ENCODE results near the gene PYGM.

Gene PYGM

DNA sequence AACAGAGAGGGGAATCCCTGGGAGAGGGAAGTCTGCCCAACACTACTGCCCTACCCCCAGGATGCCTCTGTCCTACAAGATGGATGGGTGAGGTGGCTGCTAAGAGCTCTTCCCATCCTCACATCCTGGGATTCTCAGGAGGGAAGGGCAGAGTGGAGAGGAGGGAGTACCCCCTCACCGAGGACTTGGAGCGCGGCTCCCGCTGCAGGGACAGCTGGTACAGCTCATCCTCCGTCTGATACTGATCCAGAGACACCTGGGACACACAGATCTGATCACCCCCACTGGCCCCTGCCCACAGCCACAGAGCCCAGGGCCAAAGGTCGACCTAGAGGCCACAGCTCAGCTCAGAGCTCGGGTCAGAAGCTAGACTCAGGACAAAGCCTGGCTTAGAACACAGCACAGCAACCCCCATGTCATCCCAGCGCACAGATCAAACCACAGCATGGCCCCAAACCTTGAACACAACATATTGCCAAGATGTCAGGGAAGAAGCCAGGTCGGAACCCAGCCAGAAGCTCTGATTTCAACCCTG is 24.0 kb downstream of the PYGM start:
- DNase-seq (ENCODE audit: low read depth in 2 of 2), result no peak

DNA sequence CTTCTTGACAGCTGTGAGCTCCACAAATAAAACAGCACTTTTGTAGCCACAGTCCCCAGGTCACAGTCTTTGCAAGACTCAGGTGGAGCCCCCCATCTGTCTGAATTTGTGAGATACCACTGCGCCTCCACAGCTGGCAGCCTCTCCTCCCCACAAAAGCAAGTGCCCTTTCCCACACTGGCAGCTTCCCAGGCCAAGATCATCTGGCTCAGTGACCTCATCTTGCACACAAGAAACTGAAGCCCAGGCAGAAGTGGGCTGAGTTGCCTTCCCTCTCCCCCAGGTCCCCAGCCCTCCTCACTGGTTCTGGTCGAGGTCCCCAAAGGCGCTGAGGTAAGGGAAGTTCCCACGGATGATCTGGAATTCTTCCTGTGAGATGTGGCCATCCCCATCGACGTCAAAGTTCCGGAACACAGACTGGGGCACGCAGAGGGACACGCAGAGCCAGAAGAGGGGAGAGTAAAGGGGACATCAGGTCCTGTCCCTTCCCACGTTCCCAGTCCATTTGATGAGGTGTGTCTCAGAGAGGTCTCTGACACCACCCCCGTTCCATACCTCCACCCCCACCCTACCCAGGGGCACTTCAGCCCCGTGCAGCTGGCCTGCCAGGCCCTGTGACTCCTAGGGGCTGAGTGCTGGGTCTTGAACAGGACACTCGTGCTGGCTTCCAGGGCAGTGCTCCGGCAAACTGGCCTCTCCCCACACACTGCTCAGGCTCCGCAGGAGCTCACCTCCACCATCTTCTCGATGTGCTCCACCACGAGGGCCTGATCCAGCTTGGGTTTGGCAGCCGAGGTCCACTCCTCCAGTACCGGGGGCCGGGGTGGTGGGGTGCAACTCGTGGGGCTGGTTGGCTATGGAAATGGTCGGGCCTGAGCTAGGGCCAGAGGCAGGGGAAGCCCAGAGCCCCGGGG is 24.7 kb downstream of the PYGM start:
- DNase-seq (ENCODE audit: low read depth in 2 of 2), result no peak

DNA sequence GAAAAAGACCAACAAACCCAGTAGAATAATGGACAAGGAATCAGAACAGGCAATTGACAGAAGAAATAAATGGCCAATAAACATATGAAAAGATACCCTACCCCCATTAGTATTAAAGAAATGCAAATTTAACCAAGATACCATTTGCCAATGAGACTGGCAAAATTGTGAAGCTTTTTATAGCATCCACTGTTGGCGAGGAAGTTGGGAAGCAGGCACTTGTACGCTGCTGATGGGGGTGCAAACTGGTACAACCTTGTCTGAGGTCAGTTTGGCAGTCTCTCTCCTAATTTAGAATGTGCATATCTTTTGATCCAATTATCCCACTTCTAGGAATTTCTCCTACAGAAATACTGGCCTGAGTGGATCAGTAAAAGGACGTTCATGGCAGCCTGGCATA is 28.2 kb downstream of the PYGM start:
- DNase-seq (ENCODE audit: low read depth in 2 of 2), result no peak

DNA sequence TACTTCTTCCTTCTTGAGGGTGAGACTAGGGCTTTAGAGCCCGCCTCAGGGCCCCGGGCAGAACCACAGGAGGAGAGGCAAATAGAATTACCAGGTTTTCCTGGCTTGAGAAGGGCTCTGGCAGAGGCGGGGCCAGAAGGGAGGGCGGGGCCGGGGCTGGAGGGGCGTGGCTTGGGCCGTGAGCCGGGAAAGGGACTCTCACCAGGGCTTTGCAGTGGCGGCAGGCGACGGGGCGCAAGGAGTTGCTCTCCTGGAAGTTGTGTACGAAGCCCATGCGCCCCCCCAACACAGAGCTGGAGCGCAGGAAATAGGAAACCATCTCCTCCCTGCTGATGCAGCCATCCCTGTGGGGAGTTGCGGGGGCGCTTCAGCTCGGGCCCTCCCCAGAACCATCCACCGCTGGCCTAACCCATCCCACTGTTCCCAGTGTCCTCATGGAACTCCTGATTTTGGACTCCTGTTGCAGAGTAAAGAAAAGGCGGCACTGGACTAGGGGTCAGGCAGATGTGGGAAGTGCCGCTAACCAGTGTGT is 29.9 kb downstream of the PYGM start:
- no peak for DNase-seq (ENCODE audit: low read depth in 2 of 2)

DNA sequence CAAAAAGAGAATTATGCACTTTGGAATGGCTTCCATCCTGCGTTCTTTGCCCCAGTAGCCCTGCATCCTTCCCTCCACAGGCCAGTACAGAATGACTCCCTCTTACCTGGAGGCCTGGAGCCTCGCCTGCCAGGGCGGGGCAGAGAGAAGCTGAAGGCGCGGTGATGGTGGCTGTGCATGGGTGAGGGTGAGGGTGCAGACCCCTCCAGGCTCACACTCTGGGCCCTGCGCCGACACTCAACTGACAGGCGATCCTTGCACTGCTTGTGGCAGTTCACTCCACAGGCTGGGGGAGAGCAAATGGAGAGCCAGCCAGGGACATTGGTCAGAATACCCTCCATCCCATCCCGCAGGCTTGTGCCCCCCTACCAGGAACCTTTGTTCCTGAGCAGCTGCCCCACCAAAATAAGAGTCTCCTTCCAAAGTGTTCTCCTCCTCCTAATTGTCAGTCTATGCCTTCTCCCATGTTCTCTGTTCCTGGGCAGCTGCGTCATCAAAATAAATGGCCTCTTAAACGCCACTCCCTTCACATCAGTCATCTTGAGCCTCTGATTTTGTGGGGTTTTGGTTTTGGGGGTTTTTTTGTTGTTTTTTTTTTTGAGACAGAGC is 30.9 kb downstream of the PYGM start:
- DNase-seq (ENCODE audit: low read depth in 2 of 2), result no peak

DNA sequence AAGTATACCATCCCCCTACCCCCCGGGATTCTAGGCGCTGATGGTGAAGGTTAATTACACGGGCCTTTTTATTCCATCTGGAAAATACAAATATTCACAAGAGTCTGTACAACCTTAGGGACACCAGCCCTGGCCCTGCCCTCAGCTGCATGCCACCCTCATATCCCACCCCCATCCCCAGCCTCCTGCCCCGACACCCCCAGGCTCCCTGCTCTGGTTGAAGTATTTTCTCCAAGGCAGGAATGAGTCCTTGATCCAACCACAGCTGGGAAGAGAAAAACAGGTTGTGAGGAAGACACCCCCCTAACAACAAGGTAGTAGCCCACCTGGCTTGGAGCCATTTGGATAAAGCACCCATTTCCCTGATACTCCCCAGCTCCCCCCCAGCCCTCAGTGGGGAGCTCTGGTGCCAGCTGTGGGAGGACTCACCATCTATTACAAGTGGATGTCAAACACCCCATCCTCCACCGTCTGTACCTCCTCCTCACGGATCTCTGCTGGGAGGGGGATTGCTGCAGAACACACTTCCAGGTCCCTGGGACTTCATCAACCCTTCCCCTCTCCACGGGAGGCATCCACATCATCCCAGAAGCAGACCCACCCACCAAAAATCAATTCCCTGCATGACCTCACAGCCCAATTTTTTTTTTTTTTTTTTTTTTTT is 32.8 kb downstream of the PYGM start:
- no peak for DNase-seq (ENCODE audit: low read depth in 2 of 2)

DNA sequence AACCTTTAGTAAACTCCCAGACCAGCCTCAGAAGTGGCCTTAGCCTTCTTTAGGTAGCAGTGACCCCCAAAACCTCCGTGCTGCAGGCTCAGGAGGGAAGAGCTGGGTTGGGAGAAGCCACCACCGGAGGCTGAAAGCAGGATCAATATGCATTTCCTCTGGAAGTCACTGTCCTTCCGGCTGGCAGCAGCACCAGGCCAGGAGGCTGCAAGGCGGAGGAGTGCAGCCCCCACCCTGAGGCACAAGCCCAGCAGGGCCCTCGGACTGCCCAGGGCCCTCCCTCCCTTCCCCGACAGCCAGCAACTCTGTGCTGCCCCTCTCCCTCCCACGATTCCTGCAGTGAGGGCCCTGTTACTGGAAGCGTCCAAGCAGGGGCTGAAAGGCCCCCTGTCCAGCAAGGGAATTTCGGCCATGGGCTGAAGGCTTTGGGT is 33.5 kb downstream of the PYGM start:
- DNase-seq (ENCODE audit: low read depth in 2 of 2), result no peak

DNA sequence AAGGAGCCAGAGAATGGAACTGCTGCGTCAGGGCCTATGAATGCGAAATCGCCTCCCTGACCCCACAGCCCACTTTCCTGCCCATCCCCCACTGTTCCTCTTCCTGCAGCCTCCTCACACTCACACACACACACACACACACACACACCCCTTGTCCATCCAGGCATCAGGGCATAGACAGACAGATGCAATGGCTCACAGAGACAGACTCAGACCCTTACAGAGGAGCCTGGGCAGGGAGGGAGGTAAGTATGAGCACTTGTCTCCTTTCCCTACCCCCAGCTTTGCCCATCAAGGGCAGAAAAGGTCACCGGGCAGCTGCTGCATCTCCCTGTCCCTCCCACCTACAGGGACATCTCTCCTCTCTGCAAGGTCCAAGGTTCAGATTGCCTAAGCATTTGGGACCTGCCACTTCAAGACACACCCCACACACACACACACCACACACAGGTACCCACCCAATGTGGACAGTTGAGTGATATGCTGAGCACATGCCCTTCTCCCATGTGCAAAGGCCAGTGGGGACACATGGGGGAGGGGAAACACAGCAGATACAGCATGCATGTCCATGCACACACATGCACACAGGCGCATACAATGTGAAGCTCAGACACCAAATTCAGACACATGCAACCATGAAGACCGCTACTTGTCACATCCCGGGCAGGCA is 34.8 kb downstream of the PYGM start:
- no peak for DNase-seq (ENCODE audit: low read depth in 2 of 2)

DNA sequence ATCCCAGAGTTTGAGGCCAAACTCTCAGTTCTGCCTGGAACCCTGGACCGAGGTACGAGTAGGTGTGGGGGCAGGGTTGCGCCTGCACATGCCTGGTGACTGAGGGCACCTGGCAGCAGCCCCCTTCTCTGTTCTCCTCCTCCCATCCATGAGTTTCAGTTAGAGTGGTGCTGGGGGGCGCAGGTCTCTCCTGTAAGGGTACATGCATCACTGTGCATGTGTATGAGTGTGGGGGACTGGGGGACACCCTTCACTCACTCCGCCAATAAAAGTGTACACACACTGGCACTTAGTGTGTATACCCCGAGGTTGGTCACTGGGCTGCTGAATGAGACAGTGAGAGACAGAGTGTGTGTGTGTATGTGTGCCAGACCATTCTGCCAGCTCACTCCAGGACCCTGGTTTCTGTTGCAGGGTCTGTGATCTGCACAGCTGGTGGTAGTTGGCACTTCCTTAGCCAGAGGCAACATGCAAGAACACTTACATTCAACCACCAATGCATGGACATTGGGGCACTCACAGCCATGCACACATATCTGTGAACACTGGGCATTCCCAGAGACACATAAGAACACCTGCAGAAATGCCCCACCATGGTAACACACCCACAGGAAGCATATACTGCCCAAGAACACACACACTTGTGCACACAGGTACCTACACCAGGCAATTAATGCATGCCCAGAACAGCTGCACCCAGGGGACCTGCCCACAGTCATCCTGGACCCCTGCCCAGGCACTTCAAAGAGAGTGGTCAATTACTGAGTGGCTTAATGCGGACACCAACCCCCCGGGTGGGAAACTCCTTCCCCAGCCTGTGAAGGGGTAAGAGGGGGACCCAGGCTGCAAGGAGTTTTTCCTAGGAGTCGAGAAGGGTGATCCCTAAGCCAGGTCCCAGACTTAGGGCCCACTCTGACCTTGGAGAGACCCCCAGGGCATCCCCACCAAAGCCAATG is 35.6 kb downstream of the PYGM start:
- no peak for DNase-seq (ENCODE audit: low read depth in 2 of 2)

DNA sequence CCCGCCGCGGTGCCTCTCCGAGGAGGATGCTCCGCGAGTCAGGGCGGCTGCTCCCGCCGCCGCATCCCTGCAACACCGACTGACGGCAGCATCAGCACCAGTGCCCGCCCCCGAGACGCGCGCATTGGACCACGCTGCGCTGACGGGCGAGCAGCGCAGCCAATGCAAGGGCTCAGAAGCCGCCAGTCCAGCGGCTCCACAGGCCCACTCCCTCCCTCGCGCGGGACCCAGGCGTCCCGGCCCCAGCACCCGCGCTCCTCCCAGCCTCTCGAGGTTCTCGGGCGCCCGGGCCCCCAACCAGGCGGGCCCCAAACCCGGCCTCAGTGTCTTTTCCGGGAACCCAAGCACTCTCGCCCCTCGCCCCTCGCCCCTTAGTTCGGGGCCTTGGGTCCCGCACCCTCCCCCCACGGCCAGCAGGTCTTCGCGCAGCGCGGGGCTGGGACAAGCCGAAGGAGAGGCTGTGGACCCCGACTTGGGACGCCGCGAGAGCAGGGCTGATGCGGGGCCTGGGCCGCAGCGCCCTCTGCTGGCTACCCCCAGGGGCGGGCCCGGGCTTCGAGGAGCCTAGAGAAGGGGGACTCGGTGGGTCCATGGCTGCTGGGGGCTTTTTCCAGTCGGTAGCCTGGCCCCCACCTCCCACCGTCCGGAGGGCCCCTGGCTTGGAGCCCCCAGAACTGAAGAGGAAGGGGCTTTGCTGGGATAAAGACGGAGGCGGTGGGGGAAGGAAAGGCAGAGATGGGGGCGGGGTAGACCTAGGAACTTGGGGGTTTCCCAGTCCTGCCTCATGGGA is 36.5 kb downstream of the PYGM start, which contains the start of gene NRXN2:
TSS of gene NRXN2 (minus strand) at position 81 of the 790 bp plus-strand sequence. CDS start 9,498 bp downstream, outside the sequence.
- DNase-seq (ENCODE audit: low read depth in 2 of 2), result peak; percentile 64 to 67

DNA sequence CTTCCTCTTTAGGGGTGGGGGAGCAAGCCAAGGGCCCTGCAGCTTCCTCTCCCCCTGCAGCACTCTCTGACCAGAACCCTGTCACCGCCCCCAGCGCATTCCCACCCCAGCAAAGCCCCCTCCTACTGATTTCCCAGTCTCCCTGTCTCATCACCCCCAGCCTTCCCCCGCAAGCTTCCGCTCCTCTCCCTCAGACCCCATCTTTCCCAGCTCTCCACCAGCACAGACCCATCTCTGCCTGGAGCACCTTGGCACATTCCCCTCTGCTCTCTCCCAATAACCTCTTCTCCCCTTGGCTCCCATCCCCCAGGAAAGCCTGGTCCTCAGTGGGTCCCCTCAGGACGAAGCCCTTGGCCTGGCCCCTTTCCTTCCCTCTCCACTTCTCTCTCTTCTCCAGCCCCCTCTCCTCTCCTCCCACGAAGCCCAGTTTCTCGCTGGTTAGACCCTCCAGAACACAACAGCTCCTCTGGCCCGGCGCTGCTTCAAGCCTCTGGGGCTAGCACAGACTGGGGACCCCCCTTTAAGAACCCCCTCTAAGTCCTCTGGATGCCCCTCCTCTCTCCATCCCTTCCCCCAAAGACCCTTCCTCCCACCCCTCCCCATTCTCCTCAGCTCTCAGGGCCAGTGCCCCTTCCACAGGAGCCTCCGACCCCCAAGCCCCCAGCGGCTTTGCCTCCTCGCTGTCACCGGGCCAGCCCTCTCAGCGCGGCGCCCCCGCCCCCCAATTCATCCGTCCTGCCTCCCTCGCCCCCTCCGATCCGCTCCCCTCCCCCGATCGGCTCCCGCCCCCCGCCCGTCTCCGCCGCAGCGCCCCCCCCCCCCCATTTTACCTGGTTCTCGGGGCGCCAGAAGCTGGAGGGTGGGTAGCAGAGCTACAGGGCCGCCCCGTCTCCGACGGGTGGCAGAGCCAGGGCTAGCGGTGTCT is 37.4 kb downstream of the PYGM start:
- no peak for DNase-seq (ENCODE audit: low read depth in 2 of 2)

DNA sequence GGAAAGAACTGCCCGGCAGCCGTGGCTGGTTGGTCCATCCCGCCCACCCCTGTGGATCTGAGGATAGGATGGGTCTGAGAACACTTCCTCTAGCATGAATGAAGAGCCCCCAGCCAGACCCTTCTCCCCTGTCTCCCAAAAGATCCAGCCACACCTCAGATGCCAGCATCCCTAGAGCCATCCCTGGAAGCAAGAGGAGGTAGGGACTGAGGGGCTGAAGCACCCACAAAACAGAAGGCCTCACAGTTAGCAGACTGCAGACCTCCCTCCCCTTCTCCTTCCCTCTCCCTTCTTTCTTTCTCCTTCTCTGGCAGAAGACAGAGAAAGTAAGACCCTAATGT is 38.4 kb downstream of the PYGM start:
- no peak for DNase-seq (ENCODE audit: low read depth in 2 of 2)

DNA sequence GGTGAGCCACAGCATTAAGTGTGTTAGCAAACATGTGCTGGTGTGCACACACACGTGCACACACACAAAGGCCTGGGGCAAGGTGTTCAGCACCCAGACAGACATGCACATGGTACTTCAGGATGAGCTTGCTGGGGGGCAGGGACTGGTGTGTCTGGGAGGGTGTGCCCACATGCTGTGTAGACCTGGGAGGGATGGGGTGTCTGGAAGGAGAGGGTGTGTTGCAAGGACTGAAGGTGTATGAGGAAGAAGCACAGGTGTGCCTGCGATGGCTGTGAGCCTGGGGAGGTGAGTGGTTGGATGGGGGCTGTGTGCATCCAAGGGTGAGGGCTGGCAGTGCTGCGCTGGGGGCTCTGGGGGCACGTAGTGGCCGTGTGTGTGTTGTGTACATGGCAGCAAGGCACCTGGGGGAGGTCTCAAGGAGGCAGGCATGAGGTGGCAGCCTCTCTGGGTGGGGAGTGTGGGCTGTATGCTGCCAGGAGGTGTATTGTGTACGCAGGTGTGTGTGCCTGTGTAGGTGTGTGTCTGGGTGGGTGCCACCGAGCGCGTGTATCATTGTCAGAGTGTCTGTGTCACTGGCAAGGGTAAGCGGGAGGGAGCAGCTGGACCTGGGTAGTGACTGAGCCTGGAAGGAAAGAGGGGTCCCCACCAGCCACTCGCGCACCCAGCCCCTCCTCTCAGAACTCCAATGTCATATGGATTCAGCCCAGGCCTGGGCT is 39.0 kb downstream of the PYGM start:
- no peak for DNase-seq (ENCODE audit: low read depth in 2 of 2)

DNA sequence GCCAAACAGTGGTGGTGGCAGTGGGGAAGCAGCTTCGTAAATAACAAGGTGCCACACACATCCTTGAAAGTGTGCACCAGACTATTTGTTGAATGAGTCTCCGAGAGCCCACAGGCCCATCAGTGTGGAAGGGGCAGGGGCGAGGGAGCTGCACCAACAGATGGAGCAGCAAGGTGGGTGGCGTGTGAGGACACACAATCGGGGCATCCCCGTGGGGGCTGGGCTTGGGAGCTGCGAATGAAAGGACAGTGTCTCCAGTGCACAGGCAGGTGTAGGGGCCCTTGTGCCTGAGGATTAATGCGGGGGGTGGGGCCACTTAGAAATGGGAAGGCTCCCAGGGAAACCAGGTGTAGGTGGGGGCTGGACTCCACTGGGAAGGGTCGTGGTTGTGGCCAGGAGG is 39.6 kb downstream of the PYGM start:
- no peak for DNase-seq (ENCODE audit: low read depth in 2 of 2)

DNA sequence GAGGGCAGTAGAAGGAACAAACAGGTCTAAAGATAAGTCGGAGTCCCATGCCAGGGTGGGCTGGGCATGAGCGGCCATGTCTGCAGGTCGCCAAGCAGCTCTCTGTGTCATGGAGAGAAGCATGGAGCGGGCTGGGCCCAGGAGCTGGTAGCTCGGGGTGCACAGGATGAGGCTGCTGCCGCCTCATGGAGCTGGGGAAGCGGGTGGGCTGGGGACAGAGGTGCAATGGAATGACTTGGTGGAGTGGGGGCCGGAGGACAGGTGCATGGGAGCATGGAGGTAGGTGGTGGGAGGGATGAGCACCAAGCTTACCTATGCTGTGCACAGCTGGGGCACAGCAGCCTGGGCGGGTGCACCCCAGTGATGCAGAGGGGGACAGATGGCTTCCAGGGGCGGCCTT is 40.4 kb downstream of the PYGM start:
- no peak for DNase-seq (ENCODE audit: low read depth in 2 of 2)

DNA sequence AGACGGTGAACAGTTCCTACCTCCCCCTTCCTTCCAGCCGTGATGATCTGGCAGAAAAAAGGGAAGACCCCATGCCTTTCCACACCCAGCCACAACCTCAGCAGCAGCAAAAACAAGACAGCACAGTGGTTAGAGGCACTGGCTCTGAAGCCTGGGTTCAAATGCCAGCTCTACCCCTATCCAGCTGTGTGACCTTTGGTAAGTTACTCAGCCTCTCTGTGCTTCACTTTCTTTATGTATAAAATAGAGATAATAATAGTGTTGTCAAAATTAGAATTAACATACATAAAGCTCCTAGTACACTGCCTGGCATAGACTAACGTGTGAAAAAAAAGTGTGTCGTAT is 41.0 kb downstream of the PYGM start:
- no peak for DNase-seq (ENCODE audit: low read depth in 2 of 2)

DNA sequence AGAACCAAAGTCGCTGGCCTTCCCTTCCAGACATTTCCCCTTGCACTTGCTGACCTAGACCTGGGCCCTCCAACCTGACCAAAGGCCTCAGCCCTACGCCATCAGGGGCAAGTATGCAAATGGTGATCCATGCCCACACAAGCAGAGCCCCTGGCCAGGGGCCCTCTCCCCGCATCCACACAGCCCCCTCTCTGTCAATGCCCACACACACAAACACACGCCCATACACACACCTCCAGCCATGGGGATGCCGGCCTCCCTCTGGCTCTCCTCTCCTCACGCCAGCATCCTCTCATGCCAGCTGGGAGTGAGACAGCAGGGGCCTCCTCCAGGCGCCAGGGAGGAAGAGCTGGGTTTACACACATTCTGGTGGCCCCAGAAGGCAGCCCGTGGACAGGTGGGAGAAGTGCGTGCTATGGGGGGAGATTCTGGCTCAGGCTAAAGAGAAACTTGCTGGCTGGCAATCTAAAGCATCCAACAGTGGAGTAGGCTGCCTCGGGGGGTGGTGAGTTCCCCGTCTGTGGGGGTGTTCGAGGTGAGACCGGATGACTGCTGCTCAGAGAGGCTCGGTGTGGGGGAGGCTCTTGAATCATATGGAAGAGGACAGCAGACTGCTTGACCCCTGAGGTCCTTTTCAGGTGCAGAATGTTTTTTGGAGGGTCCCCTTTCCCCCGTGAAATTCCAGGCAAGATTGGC is 41.5 kb downstream of the PYGM start:
- no peak for DNase-seq (ENCODE audit: low read depth in 2 of 2)

DNA sequence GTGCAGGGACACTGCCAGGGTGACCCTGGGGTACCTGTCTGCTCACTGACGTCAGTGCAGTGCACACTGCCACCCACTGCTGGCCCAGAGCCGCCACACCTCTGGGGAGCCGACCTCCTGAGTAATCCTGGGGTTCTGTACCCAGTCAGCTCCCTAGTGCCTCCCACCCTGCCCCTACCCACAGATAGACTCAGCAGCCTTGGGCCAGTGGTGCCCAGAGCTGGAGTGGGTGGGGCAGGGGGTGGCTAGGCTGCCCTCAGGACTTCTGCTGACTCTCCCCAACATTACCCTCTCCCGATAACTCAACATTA is 42.6 kb downstream of the PYGM start:
- no peak for DNase-seq (ENCODE audit: low read depth in 2 of 2)

Measured in stimulated activated CD8-positive, alpha-beta memory T cell treated with anti-CD3 and anti-CD28 coated beads, Interleukin-15, amount 100 ng/mL, for 4 hours (primary cell).